Kidney epithelial cell (primary cell): Measurements from ENCODE around the gene HSPG2. TPM values are rescaled to one million over a fixed set of nuclear protein-coding genes. Genes with fewer than 3 reads are reported as not detected.

Source experiments
- DNase-seq: peaks from one replicate; pipeline ENCODE4 v3.0.0-alpha.2; 2010; ENCODE audit warnings: low read depth
- H3K27me3 ChIP-seq: 2 replicates; pipeline ENCODE4 v1.6.0; 2011; ENCODE audit warnings: low read length; ENCODE audit not compliant: control insufficient read depth, insufficient read depth
- H3K36me3 ChIP-seq: 2 replicates; pipeline ENCODE4 v1.5.1; 2011; ENCODE audit warnings: low read length; ENCODE audit not compliant: control insufficient read depth, insufficient read depth
- H3K4me3 ChIP-seq: 2 replicates; pipeline ENCODE4 v1.5.1; 2011; ENCODE audit warnings: low read depth, mild to moderate bottlenecking, control low read depth, low read length
- total RNA-seq: library from RNA; depleted of rRNA; stranded (reverse); fragments of >200 nt; gene quantifications from 2 replicates; pipeline ENCODE4 v1.2.3, GENCODE V29; 2015
- TF ChIP-seq, protein P1 (sequence below): IDR thresholded peaks from 2 replicates; pipeline ENCODE4 v1.5.1; 2011; ENCODE audit warnings: mild to moderate bottlenecking, moderate library complexity, low read length, control low read depth, inconsistent platforms; ENCODE audit not compliant: insufficient read depth, poor library complexity, severe bottlenecking

The HSPG2 gene
- total RNA-seq, 1 donor from 2014 or later, result 122 TPM

DNA sequence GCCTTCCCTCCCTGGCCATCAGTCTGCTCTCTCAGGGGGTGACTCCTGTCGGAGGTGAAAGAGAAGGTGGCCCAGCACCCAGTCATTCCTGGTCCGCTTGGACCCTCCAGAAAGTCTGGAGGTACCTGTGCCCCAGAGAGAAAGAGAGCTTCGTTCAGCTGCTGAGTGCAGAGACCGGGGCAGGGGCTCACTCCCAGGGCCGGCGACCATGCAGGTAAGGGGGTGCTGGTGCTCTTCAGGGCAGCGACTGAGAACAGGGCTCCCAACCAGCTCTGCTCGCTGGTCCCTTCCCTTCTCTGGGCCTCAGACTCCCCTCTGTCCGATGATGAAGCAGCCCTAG lies 30.1 kb downstream of the HSPG2 start:
- DNase-seq, result no peak
- TF ChIP-seq, protein P1, sequence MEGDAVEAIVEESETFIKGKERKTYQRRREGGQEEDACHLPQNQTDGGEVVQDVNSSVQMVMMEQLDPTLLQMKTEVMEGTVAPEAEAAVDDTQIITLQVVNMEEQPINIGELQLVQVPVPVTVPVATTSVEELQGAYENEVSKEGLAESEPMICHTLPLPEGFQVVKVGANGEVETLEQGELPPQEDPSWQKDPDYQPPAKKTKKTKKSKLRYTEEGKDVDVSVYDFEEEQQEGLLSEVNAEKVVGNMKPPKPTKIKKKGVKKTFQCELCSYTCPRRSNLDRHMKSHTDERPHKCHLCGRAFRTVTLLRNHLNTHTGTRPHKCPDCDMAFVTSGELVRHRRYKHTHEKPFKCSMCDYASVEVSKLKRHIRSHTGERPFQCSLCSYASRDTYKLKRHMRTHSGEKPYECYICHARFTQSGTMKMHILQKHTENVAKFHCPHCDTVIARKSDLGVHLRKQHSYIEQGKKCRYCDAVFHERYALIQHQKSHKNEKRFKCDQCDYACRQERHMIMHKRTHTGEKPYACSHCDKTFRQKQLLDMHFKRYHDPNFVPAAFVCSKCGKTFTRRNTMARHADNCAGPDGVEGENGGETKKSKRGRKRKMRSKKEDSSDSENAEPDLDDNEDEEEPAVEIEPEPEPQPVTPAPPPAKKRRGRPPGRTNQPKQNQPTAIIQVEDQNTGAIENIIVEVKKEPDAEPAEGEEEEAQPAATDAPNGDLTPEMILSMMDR, result no peak
- H3K27me3 ChIP-seq, result no peaks in the 10 kb centered on the region

DNA sequence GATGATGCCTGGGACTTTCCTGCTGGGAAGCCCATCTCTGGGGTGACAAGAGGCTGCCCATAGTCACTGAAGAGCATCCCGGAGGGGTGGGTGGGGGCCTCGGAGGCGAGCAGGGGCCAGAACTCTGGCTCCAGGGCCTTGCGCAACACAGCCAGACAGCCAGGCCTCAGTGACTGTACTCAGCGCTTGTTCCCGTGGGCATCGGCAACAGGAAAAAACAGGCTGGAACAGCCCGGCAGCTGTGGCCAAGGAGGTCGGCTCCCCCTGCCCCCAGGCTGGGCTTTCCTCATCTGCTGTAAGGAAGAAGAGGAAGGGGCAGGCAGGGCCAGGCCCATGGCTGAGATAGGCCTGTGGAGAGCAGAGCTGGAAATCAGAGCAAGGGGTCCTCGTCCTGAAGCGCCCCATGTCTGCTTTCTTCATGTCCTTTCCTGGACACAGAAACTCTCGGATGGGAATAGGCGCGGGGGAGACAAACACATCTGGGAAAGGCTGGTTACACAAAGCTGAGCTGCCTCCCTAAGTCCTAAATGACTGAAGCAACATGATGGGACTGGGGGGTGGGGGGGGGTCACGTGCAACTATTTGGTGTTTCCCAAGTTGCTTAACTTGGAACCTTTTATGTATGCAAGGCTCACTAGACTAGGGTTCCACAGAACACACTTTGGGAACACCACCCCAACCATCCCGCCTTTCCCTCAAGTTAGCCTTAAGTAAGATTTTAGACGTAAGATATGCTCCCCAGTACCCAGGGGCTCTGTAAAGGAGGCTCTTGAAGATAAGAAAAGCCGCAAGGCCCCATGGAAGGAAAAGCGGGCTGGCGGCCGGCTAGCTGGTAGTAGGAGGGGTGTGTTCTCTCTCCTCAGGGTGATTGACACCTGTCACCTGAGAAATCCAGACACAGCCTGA lies 30.7 kb downstream of the HSPG2 start:
- Histone ChIP-seq H3K36me3 (no peaks in the 10 kb centered on the region), H3K27me3 (no peaks in the 10 kb centered on the region), H3K4me3 (no peak overlapping the region)
- TF ChIP-seq, protein P1, result no peak
- DNase-seq, result no peak

More for the DNA sequence above, 30.1 kb downstream of the HSPG2 start:
- H3K4me3 ChIP-seq, result no peak overlapping the region
- no peaks in the 10 kb centered on the region for H3K36me3 ChIP-seq

DNA sequence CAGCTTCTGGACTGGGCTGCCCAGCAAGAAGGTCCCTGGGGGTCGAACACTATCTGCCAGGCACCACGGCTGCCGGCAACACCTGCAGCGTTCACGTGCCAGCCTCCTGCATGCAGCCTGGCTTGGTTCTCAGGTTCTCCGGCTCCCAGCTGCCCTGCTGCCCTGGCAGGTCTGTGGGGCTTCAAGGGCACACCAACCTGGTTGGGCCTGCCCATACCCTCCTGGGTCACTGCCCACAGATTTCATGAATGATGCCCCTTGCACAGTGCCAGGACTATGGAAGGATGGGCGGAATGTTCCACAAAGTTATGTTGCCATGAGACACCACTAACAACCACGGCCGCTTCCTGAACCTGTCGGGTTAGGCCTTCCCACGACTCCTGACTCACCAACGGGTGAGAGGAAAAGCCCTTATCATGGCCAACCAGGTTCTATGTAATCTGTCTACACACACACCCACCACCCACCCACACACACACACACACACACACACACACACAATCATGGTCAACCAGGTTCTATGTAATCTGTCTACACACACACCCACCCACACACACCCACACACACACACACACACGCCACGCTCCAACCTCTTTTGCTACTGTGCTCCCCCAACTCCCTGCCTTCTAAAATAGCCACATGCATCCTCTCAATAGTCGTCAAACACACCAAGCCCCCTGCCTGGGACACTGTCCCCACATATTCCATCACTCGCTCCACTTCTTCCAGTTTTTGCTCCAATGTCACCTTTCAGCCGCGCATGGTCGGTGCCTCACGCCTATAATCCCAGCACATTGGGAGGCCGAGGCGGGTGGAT lies 32.2 kb downstream of the HSPG2 start:
- TF ChIP-seq, protein P1, result no peak
- peak; percentile 90 for DNase-seq
- no peaks in the 10 kb centered on the region for H3K36me3 ChIP-seq
- H3K27me3 ChIP-seq, result no peaks in the 10 kb centered on the region
- H3K4me3 ChIP-seq, result no peak overlapping the region

DNA sequence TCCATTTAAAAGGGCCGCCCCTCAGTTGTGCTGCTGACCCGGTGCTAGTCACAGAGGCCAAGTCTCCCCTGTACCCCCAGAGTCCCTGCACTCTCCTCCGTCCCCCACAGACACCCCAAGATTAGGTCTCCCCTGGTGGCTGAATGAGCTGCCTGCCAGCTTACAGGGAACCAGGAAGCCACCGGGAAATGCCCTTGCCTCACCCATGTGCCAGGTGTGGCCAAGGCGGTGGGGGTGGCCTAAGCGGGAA lies 32.7 kb downstream of the HSPG2 start:
- H3K4me3 ChIP-seq, result no peak overlapping the region
- no peaks in the 10 kb centered on the region for H3K36me3 ChIP-seq
- no peak for DNase-seq
- TF ChIP-seq, protein P1, result no peak
- no peaks in the 10 kb centered on the region for H3K27me3 ChIP-seq

DNA sequence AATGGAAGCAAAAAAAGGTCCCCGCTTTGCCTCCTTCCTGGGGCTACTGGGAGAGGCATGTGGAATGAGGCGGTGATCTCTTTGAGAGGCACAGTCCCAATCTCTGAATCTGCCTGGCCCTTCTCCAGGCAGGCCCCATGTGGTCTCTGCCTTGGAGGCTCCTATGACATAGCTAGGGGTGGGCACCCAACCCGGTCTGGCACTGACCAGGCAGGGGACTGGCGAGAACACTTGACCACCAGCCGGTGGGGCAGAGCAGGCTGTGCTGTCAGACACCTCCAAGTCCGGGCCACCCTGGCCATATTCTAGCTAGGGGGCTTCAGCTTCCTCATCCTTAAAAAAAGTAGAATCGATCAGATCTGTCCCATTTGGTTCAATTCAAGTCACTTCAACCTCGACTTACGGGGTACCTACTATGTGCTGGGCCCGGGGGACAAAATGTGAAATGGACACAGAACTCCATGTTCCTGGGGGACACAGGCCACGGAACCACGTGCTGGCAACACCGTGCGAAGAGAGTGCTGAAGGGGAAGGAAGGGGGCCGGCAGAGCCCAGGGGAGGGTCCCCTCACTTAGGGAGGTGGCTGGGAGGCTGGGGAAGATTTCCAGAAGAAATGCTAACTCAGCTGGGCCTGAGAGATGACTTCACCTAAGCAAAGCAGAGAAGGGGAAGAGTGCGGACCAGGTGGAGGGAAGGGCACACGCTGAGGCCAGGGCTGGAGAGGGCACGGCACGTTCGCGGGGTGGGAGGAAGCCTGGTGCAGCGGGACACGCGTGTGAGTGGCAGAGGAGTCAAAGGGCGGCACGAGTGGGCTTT lies 33.3 kb downstream of the HSPG2 start:
- TF ChIP-seq, protein P1, result no peak
- no peak for DNase-seq
- Histone ChIP-seq H3K36me3 (no peaks in the 10 kb centered on the region), H3K4me3 (no peak overlapping the region), H3K27me3 (no peaks in the 10 kb centered on the region)
